ENCODE data around the gene AGBL4.

DNA sequence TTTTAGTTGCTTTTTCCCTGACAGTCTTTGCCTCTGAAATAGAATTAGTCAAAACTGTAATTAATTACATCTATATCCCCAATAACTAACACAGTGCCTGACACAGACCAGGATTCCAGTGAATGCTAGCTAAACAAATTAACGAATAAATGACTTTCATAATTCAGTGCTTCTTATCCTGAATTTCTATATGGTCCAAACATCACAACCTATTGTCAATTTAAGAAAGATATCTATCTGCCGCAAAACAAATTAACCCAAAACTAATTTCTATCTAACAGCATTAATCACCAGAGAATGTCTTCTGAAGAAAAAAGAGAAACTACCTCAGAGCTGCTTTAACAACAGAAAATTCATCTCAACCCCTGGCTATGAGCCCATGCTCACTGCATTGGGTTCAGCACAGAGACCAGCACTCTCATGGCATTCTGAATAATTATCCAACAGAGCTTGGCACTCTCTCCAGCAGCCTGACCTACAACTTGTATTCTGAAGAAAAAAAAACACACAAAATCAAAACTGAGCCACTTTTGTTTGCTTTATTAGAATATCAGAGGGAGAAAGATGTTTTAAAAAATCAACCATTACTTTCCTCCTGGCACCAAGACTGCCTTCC is 699.7 kb downstream of the AGBL4 start:
- no peak for TF ChIP-seq POLR2A (IDR thresholded peaks at IDR 0.05)
- TF ChIP-seq, protein P1, sequence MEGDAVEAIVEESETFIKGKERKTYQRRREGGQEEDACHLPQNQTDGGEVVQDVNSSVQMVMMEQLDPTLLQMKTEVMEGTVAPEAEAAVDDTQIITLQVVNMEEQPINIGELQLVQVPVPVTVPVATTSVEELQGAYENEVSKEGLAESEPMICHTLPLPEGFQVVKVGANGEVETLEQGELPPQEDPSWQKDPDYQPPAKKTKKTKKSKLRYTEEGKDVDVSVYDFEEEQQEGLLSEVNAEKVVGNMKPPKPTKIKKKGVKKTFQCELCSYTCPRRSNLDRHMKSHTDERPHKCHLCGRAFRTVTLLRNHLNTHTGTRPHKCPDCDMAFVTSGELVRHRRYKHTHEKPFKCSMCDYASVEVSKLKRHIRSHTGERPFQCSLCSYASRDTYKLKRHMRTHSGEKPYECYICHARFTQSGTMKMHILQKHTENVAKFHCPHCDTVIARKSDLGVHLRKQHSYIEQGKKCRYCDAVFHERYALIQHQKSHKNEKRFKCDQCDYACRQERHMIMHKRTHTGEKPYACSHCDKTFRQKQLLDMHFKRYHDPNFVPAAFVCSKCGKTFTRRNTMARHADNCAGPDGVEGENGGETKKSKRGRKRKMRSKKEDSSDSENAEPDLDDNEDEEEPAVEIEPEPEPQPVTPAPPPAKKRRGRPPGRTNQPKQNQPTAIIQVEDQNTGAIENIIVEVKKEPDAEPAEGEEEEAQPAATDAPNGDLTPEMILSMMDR (IDR thresholded peaks at IDR 0.05) = no peak

Data from heart left ventricle (tissue), 13 donors.